Measurements from ENCODE around the gene BTRC.

Gene BTRC

DNA sequence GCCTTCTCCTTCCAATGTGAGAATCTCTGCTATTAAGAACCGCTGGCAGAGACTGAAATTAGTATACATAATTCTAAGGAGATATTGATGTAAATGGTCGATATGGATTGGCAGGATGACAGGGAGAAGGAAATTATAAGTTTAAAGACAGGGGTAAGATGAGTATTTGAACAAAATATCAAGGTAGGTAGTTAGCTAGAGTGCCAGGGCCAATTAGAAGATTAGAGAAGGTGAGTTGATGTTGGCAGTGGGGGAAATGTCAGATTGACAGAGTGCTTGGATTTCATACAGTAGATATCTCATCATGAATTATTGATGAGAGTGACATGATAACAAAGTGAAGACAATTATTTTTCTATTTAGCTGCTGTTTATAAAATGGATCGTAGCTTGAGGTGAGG is 74.1 kb downstream of the BTRC start:
- Histone ChIP-seq H3K79me2 (ENCODE audit: insufficient read depth, low read length) (no peaks in the 10 kb centered on the region), H2AFZ (ENCODE audit: low read depth, low read length, severe bottlenecking) (no peak overlapping the region), H3K4me3 (ENCODE audit: insufficient read depth, low read length, poor library complexity, severe bottlenecking) (no peak overlapping the region), H4K20me1 (ENCODE audit: low read depth, low read length) (peaks cover 8% of the 10 kb centered on the region; the same call in 1 of the 2 replicates), H3K9me3 (ENCODE audit: insufficient read depth, low read length) (no peaks in the 10 kb centered on the region), H3F3A (ENCODE audit: insufficient read depth) (no peaks in the 10 kb centered on the region), H3K9ac (ENCODE audit: low read length) (no peak overlapping the region), H3K9me2 (replicated peaks; ENCODE audit: insufficient read depth, low read length) (no peaks in the 10 kb centered on the region), H3K36me3 (ENCODE audit: low read length) (no peaks in the 10 kb centered on the region), H3K4me2 (ENCODE audit: low read depth, low read length, poor library complexity, severe bottlenecking) (no peak overlapping the region), H3K27me3 (ENCODE audit: low read length) (no peaks in the 10 kb centered on the region), H3K27ac (ENCODE audit: low read depth, low read length) (no peak overlapping the region)
- TF ChIP-seq EZH2phosphoT487 (conservative IDR thresholded peaks at IDR 0.05; ENCODE audit: low read length), result no peak
- TF ChIP-seq, protein P1, sequence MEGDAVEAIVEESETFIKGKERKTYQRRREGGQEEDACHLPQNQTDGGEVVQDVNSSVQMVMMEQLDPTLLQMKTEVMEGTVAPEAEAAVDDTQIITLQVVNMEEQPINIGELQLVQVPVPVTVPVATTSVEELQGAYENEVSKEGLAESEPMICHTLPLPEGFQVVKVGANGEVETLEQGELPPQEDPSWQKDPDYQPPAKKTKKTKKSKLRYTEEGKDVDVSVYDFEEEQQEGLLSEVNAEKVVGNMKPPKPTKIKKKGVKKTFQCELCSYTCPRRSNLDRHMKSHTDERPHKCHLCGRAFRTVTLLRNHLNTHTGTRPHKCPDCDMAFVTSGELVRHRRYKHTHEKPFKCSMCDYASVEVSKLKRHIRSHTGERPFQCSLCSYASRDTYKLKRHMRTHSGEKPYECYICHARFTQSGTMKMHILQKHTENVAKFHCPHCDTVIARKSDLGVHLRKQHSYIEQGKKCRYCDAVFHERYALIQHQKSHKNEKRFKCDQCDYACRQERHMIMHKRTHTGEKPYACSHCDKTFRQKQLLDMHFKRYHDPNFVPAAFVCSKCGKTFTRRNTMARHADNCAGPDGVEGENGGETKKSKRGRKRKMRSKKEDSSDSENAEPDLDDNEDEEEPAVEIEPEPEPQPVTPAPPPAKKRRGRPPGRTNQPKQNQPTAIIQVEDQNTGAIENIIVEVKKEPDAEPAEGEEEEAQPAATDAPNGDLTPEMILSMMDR (IDR thresholded peaks at IDR 0.05; ENCODE audit: insufficient read depth, low read length, poor library complexity, severe bottlenecking), result no peak

DNA sequence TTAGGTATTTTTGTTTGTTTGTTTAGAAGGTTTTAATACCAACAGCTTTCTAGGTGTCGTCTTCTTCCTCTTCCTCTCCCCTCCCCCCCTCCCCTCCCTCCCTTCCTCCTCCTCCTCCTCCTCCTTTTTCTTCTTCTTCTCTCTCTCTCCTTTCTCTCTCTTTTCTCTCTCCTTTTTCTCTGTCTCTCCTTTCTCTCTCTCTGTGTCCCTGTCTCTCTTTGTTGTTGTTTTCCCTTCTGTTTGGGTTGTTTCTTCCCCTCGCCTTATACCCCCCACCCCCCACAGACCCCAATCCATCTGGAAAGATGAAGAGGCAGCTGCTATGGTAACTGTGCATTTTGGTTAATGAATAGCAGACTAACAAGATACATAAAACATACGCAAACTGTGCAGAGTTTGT is 75.5 kb downstream of the BTRC start:
- Histone ChIP-seq H3K9me3 (ENCODE audit: insufficient read depth, low read length) (no peaks in the 10 kb centered on the region), H2AFZ (ENCODE audit: low read depth, low read length, severe bottlenecking) (no peak overlapping the region), H3K9me2 (replicated peaks; ENCODE audit: insufficient read depth, low read length) (no peaks in the 10 kb centered on the region), H3K27ac (ENCODE audit: low read depth, low read length) (no peak overlapping the region), H3K36me3 (ENCODE audit: low read length) (no peaks in the 10 kb centered on the region), H4K20me1 (ENCODE audit: low read depth, low read length) (no peaks in the 10 kb centered on the region), H3K79me2 (ENCODE audit: insufficient read depth, low read length) (no peaks in the 10 kb centered on the region), H3K9ac (ENCODE audit: low read length) (no peak overlapping the region), H3F3A (ENCODE audit: insufficient read depth) (no peaks in the 10 kb centered on the region), H3K27me3 (ENCODE audit: low read length) (no peaks in the 10 kb centered on the region), H3K4me3 (ENCODE audit: insufficient read depth, low read length, poor library complexity, severe bottlenecking) (no peak overlapping the region), H3K4me2 (ENCODE audit: low read depth, low read length, poor library complexity, severe bottlenecking) (no peak overlapping the region)
- no peak for TF ChIP-seq EZH2phosphoT487 (conservative IDR thresholded peaks at IDR 0.05; ENCODE audit: low read length)
- TF ChIP-seq, protein P1 (IDR thresholded peaks at IDR 0.05; ENCODE audit: insufficient read depth, low read length, poor library complexity, severe bottlenecking), result no peak

DNA sequence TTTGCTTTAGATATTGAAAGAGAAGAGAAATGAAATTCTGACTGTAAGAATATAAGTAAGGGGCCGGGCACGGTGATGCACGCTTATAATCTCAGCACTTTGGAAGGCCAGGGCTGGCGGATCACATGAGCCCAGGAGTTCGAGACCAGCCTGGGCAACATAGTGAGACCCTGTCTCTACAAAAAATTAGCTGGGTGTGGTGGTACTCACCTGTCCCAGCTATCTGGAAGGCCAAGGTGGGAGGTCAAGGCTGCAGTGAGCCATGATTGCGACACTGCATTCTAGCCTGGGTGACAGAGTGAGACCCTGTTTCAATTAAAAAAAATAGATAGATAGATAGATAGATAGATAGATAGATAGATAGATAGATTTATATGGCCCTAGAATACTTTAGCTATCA is 82.3 kb downstream of the BTRC start:
- Histone ChIP-seq H3K79me2 (ENCODE audit: insufficient read depth, low read length) (no peaks in the 10 kb centered on the region), H3K9me2 (replicated peaks; ENCODE audit: insufficient read depth, low read length) (no peaks in the 10 kb centered on the region), H3K4me2 (ENCODE audit: low read depth, low read length, poor library complexity, severe bottlenecking) (no peak overlapping the region), H2AFZ (ENCODE audit: low read depth, low read length, severe bottlenecking) (no peak overlapping the region), H3K27me3 (ENCODE audit: low read length) (no peaks in the 10 kb centered on the region), H4K20me1 (ENCODE audit: low read depth, low read length) (peaks cover 3% of the 10 kb centered on the region; the same call in 1 of the 2 replicates), H3K27ac (ENCODE audit: low read depth, low read length) (no peak overlapping the region), H3K9me3 (ENCODE audit: insufficient read depth, low read length) (no peaks in the 10 kb centered on the region), H3F3A (ENCODE audit: insufficient read depth) (no peaks in the 10 kb centered on the region), H3K36me3 (ENCODE audit: low read length) (no peaks in the 10 kb centered on the region), H3K9ac (ENCODE audit: low read length) (no peak overlapping the region), H3K4me3 (ENCODE audit: insufficient read depth, low read length, poor library complexity, severe bottlenecking) (no peak overlapping the region)
- TF ChIP-seq EZH2phosphoT487 (conservative IDR thresholded peaks at IDR 0.05; ENCODE audit: low read length), result no peak
- TF ChIP-seq, protein P1 (IDR thresholded peaks at IDR 0.05; ENCODE audit: insufficient read depth, low read length, poor library complexity, severe bottlenecking), result no peak
